ENCODE data around the gene RAB40C.

DNA sequence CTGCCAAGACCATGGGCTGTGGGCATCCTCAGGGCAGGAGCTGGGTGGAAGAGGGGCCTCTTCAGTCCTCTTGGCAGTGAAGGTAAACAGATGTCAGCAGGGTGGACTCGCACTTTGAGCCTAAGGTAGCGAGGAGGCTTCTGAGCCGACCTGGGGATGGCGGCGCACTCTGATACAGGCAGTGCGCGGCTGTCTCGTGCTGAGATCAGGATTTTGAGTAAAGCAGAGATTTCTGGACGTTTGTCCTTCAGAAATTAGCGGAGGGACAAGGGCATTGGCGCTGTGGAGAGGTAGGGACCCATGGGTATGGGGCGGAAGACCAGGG, 6.8 kb downstream of the RAB40C start:
- TF ChIP-seq, protein P1, sequence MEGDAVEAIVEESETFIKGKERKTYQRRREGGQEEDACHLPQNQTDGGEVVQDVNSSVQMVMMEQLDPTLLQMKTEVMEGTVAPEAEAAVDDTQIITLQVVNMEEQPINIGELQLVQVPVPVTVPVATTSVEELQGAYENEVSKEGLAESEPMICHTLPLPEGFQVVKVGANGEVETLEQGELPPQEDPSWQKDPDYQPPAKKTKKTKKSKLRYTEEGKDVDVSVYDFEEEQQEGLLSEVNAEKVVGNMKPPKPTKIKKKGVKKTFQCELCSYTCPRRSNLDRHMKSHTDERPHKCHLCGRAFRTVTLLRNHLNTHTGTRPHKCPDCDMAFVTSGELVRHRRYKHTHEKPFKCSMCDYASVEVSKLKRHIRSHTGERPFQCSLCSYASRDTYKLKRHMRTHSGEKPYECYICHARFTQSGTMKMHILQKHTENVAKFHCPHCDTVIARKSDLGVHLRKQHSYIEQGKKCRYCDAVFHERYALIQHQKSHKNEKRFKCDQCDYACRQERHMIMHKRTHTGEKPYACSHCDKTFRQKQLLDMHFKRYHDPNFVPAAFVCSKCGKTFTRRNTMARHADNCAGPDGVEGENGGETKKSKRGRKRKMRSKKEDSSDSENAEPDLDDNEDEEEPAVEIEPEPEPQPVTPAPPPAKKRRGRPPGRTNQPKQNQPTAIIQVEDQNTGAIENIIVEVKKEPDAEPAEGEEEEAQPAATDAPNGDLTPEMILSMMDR (IDR thresholded peaks at IDR 0.05) = no peak
- TF ChIP-seq POLR2A (IDR thresholded peaks at IDR 0.05) = no peak
